H9 (cell line): ENCODE results near the gene GFOD2. TPM values are rescaled to one million over a fixed set of nuclear protein-coding genes. Genes with fewer than 3 reads are reported as not detected.

Source experiments
- DNase-seq: peaks from one replicate; pipeline ENCODE4 v3.0.0-alpha.2; 2017
- H2AFZ ChIP-seq: one replicate; pipeline ENCODE4 v1.6.1; 2013; ENCODE audit warnings: mild to moderate bottlenecking, low read length, control low read depth, moderate library complexity
- H2AK5ac ChIP-seq: 2 replicates; pipeline ENCODE4 v1.6.1; 2013; ENCODE audit warnings: low read length, control low read depth, mixed read lengths; ENCODE audit not compliant: insufficient read length
- H2BK120ac ChIP-seq: one replicate; pipeline ENCODE4 v1.6.1; 2013; ENCODE audit warnings: low read depth, mild to moderate bottlenecking, low read length, control low read depth, inconsistent platforms; ENCODE audit not compliant: poor library complexity, severe bottlenecking
- H2BK12ac ChIP-seq: 2 replicates; pipeline ENCODE4 v1.6.1; 2013; ENCODE audit warnings: low read length, control low read depth, mixed read lengths, low read depth; ENCODE audit not compliant: insufficient read length
- H2BK15ac ChIP-seq: 2 replicates; pipeline ENCODE4 v1.6.1; 2013; ENCODE audit warnings: low read depth, low read length, control low read depth
- H2BK20ac ChIP-seq: one replicate; pipeline ENCODE4 v1.6.1; 2013; ENCODE audit warnings: low read depth, mild to moderate bottlenecking, low read length, control low read depth, inconsistent platforms; ENCODE audit not compliant: poor library complexity, severe bottlenecking
- H2BK5ac ChIP-seq: 2 replicates; pipeline ENCODE4 v1.6.1; 2013; ENCODE audit warnings: low read length, control low read depth, mixed read lengths; ENCODE audit not compliant: insufficient read length
- H3K14ac ChIP-seq: 2 replicates; pipeline ENCODE4 v1.6.1; 2013; ENCODE audit warnings: low read length, control low read depth; ENCODE audit not compliant: insufficient read depth
- H3K18ac ChIP-seq: 2 replicates; pipeline ENCODE4 v1.6.1; 2013; ENCODE audit warnings: low read depth, mild to moderate bottlenecking, mixed read lengths, low read length, control low read depth; ENCODE audit not compliant: insufficient read length
- H3K23ac ChIP-seq: 2 replicates; pipeline ENCODE4 v1.6.1; 2013; ENCODE audit warnings: low read length, control low read depth, mixed read lengths, low read depth; ENCODE audit not compliant: insufficient read length
- H3K23me2 ChIP-seq: 2 replicates; pipeline ENCODE4 v1.6.1; 2013; ENCODE audit warnings: low read depth, mild to moderate bottlenecking, mixed read lengths, low read length, control low read depth; ENCODE audit not compliant: insufficient read length, poor library complexity, severe bottlenecking
- H3K27ac ChIP-seq: 2 replicates; pipeline ENCODE4 v1.5.1; 2013; ENCODE audit warnings: low read length, control low read depth, mixed read lengths, low read depth; ENCODE audit not compliant: insufficient read length
- H3K27me3 ChIP-seq: 2 replicates; pipeline ENCODE4 v1.6.1; 2013; ENCODE audit warnings: low read length, control low read depth, inconsistent platforms; ENCODE audit not compliant: insufficient read depth
- H3K4ac ChIP-seq: 2 replicates; pipeline ENCODE4 v1.6.1; 2013; ENCODE audit warnings: low read depth, mild to moderate bottlenecking, control low read depth, inconsistent platforms, low read length, moderate library complexity
- H3K4me1 ChIP-seq: 2 replicates; pipeline ENCODE4 v1.6.1; 2013; ENCODE audit warnings: low read length, control low read depth, inconsistent platforms; ENCODE audit not compliant: insufficient read depth
- H3K4me2 ChIP-seq: 2 replicates; pipeline ENCODE4 v1.6.1; 2013; ENCODE audit warnings: low read length, control low read depth, mixed read lengths; ENCODE audit not compliant: insufficient read length, insufficient read depth
- H3K56ac ChIP-seq: 2 replicates; pipeline ENCODE4 v1.6.1; 2013; ENCODE audit warnings: low read depth, mild to moderate bottlenecking, mixed read lengths, low read length, control low read depth; ENCODE audit not compliant: insufficient read length
- H3K79me1 ChIP-seq: 2 replicates; pipeline ENCODE4 v1.6.1; 2013; ENCODE audit warnings: low read depth, mild to moderate bottlenecking, moderate library complexity, low read length, control low read depth, inconsistent platforms; ENCODE audit not compliant: insufficient read depth, poor library complexity, severe bottlenecking
- H3K79me2 ChIP-seq: 2 replicates; pipeline ENCODE4 v1.6.1; 2013; ENCODE audit warnings: low read length, control low read depth, inconsistent platforms; ENCODE audit not compliant: insufficient read depth
- H3K9ac ChIP-seq: 2 replicates; pipeline ENCODE4 v1.6.1; 2013; ENCODE audit warnings: low read length, control low read depth, mixed read lengths; ENCODE audit not compliant: insufficient read length; ENCODE audit errors: extremely low read depth
- H3K9me3 ChIP-seq: one replicate; pipeline ENCODE4 v1.6.1; 2013; ENCODE audit warnings: low read depth, low read length, inconsistent platforms; ENCODE audit not compliant: control insufficient read depth
- H3T11ph ChIP-seq: one replicate; pipeline ENCODE4 v1.6.1; 2013; ENCODE audit warnings: mild to moderate bottlenecking, low read length, control low read depth, inconsistent platforms
- H4K20me1 ChIP-seq: one replicate; pipeline ENCODE4 v1.6.1; 2013; ENCODE audit not compliant: control insufficient read depth, insufficient read length, insufficient read depth
- H4K5ac ChIP-seq: 2 replicates; pipeline ENCODE4 v1.6.1; 2013; ENCODE audit warnings: low read depth, mild to moderate bottlenecking, mixed read lengths, low read length, control low read depth; ENCODE audit not compliant: insufficient read length
- H4K8ac ChIP-seq: replicated peaks from 2 replicates; pipeline ENCODE4 v1.6.1; 2013; ENCODE audit warnings: low read length, control low read depth, mixed read lengths, low read depth; ENCODE audit not compliant: insufficient read length
- H4K91ac ChIP-seq: 2 replicates; pipeline ENCODE4 v1.6.1; 2013; ENCODE audit warnings: low read depth, mild to moderate bottlenecking, moderate library complexity, mixed read lengths, low read length, control low read depth; ENCODE audit not compliant: insufficient read length
- H3K27ac Mint-ChIP-seq, 3 experiments: 2 replicates in 2 of 3; 3 replicates in 1 of 3; pipeline ENCODE4 v1.8.0; 2020 to 2021; ENCODE audit warnings: mixed read lengths in 3 of 3, mild to moderate bottlenecking in 1 of 3, moderate library complexity in 1 of 3
- H3K27me3 Mint-ChIP-seq: 2 replicates; pipeline ENCODE4 v1.8.0; 2021; ENCODE audit warnings: low read depth, mild to moderate bottlenecking, moderate library complexity, mixed read lengths
- H3K36me3 Mint-ChIP-seq, 3 experiments: 2 replicates in 2 of 3; 3 replicates in 1 of 3; pipeline ENCODE4 v1.8.0; 2020 to 2021; ENCODE audit warnings: low read depth in 3 of 3, mixed read lengths in 3 of 3; ENCODE audit not compliant: insufficient read depth in 1 of 3
- H3K4me1 Mint-ChIP-seq, 2 experiments: 2 replicates each; pipeline ENCODE4 v1.8.0; 2020; ENCODE audit warnings: mixed read lengths in 2 of 2
- H3K4me3 Mint-ChIP-seq, 2 experiments: 2 replicates in 1 of 2; 3 replicates in 1 of 2; pipeline ENCODE4 v1.8.0; 2020 to 2021; ENCODE audit warnings: mild to moderate bottlenecking in 2 of 2, mixed read lengths in 2 of 2, moderate library complexity in 1 of 2
- H3K9me3 Mint-ChIP-seq, 2 experiments: 2 replicates in 1 of 2; 3 replicates in 1 of 2; pipeline ENCODE4 v1.8.0; 2020; ENCODE audit warnings: mild to moderate bottlenecking in 2 of 2, mixed read lengths in 2 of 2, moderate library complexity in 1 of 2
- WGBS: extraction: QIAGEN DNeasy Blood & Tissue Kit; methylation state at CpG from one replicate; pipeline ENCODE4 v1.1.7; 2013; ENCODE audit warnings: missing lambda C conversion rate, low lambda C conversion rate, mixed read lengths; ENCODE audit not compliant: insufficient read length; ENCODE audit errors: extremely low coverage; 5-methylcytosine and 5-hydroxymethylcytosine counted together
- total RNA-seq: library from RNA; stranded (reverse); gene quantifications from 2 replicates; pipeline ENCODE4 v1.2.1, GENCODE V29; 2021
- TF ChIP-seq, protein P1 (sequence below): fragments of 200-600 bp; sonication (generic); conservative IDR thresholded peaks from 3 replicates; pipeline ENCODE4 v1.8.0; 2021; ENCODE audit warnings: antibody characterized with exemption, mild to moderate bottlenecking

GFOD2 gene
- total RNA-seq, 1 experiment from 2014 or later: 21.8 TPM

DNA sequence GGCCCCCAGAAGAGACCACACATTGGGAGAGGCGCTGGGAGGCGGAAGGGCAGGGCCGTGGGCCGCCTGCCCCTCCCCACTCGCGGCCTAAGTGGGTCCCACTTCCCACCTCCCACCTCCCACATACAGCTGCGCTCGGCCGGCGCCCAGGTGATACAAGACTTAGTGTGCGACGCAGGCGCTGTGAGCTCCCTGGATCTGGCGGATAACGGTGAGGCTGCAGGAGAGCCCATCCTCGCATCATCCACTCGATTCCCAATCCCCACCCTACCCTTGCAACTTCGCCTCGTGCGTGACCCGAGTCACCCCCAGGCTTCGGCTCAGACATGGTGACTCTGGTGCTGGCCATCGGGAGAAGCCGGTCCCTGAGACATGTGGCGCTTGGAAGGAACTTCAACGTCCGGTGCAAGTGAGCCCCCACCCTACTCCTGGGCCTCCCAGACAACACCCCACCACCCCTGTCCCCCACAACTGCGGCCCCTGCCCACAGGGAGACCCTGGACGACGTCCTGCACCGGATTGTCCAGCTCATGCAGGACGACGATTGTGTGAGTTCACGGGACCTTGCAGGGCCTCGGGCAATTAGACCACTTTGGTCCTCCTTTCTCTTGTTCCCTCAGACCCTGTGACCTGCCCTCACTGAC, 70.2 kb downstream of the GFOD2 start:
- Histone ChIP-seq H3T11ph (no peak overlapping the region), H3K79me2 (no peaks in the 10 kb centered on the region), H4K8ac (no peak overlapping the region), H2BK12ac (no peak overlapping the region), H2AK5ac (no peak overlapping the region), H2BK120ac (no peak overlapping the region), H3K79me1 (no peaks in the 10 kb centered on the region), H2AFZ (no peak overlapping the region), H3K4ac (no peak overlapping the region), H3K4me2 (no peak overlapping the region), H2BK5ac (no peak overlapping the region), H2BK20ac (no peak overlapping the region), H3K23me2 (peaks cover 11% of the 10 kb centered on the region), H3K9ac (no peak overlapping the region), H4K91ac (no peak overlapping the region), H3K4me1 (no peaks in the 10 kb centered on the region), H4K5ac (no peak overlapping the region), H3K14ac (no peak overlapping the region), H4K20me1 (no peaks in the 10 kb centered on the region), H3K56ac (no peak overlapping the region), H2BK15ac (no peak overlapping the region), H3K27me3 (no peaks in the 10 kb centered on the region; the same call in 1 of the 2 replicates), H3K27ac (no peak overlapping the region), H3K18ac (no peak overlapping the region), H3K9me3 (no peaks in the 10 kb centered on the region), H3K23ac (no peak overlapping the region)
- peaks cover 5 to 12% of the 10 kb centered on the region in 2 experiments for H3K4me1 Mint-ChIP-seq
- 0 out of 5 replicates have a peak overlapping the region, but pooled peaks of 1 of the 2 experiments have one; percentile 29 for H3K4me3 Mint-ChIP-seq
- H3K27ac Mint-ChIP-seq: no peak overlapping the region; a peak in 1 of 7 replicates
- no CpG with 5 or more reads among the region's 35 CpGs for WGBS
- DNase-seq: no peak
- H3K36me3 Mint-ChIP-seq: peaks cover 8 to 28% (median 25%) of the 10 kb centered on the region in 3 experiments; a peak in 6 of 7 replicates
- peaks cover 9% of the 10 kb centered on the region for H3K27me3 Mint-ChIP-seq
- TF ChIP-seq, protein P1, sequence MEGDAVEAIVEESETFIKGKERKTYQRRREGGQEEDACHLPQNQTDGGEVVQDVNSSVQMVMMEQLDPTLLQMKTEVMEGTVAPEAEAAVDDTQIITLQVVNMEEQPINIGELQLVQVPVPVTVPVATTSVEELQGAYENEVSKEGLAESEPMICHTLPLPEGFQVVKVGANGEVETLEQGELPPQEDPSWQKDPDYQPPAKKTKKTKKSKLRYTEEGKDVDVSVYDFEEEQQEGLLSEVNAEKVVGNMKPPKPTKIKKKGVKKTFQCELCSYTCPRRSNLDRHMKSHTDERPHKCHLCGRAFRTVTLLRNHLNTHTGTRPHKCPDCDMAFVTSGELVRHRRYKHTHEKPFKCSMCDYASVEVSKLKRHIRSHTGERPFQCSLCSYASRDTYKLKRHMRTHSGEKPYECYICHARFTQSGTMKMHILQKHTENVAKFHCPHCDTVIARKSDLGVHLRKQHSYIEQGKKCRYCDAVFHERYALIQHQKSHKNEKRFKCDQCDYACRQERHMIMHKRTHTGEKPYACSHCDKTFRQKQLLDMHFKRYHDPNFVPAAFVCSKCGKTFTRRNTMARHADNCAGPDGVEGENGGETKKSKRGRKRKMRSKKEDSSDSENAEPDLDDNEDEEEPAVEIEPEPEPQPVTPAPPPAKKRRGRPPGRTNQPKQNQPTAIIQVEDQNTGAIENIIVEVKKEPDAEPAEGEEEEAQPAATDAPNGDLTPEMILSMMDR: no peak
- H3K9me3 Mint-ChIP-seq: no peaks in the 10 kb centered on the region; a peak in 1 of 5 replicates
